A549 (cell line): ENCODE measurements around the gene RBKS.

Experiments
- HDAC2 ChIP-seq: fragments of 200-600 bp; sonication (generic); IDR thresholded peaks from 2 replicates; pipeline ENCODE4 v1.6.1; 2016
- JUNB ChIP-seq: fragments of >200 bp; sonication (Bioruptor Twin); formaldehyde crosslinking; IDR thresholded peaks from 2 replicates; pipeline ENCODE4 v1.6.1; 2016
- POLR2A ChIP-seq: IDR thresholded peaks from 2 replicates; pipeline ENCODE4 v1.6.1; 2012; ENCODE audit warnings: mild to moderate bottlenecking, low read length
- SMC3 ChIP-seq: fragments of >200 bp; sonication (Bioruptor Twin); formaldehyde crosslinking; IDR thresholded peaks from 3 replicates; pipeline ENCODE4 v1.6.1; 2018; ENCODE audit warnings: inconsistent platforms
- TF ChIP-seq, protein P1 (sequence below): IDR thresholded peaks from 2 replicates; pipeline ENCODE4 v1.6.1; 2012
- TF ChIP-seq, protein P2 (sequence below): fragments of >200 bp; sonication (Bioruptor Twin); formaldehyde crosslinking; IDR thresholded peaks from 3 replicates; pipeline ENCODE4 v1.5.1; 2016
- TF ChIP-seq, protein P3 (sequence below): fragments of 200-600 bp; sonication (generic); IDR thresholded peaks from 2 replicates; pipeline ENCODE4 v1.6.1; 2016; ENCODE audit warnings: antibody characterized with exemption, mild to moderate bottlenecking, moderate library complexity

DNA sequence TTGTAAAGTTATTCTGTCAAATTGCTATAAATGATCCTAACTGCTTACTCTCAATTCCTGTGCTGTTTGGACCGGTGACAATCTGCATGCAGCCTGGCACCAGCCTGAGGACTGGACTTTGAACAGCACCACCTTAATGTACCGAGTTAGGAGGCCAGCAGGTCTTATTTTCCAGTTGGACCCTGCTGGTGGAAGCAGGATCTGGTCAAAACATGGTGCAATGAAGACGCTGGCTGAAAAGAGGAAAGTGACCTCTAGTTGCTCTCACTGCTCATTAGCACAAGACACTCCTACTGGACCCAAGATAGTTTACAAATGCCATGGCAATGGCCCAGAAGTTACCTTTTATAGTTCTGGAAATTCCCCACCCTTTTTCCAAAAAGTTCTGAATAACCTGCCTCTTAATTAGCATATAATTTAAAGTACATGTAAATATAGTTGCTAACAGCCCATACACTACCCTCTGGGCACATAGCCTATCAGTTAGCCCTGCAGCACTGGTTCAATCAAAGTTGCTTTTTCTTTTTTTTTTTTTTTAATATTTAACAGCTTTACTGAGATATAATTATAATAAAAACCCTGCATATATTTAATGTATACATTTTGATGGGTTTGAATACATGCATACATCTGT, 35.8 kb downstream of the RBKS start:
- TF ChIP-seq, protein P1, sequence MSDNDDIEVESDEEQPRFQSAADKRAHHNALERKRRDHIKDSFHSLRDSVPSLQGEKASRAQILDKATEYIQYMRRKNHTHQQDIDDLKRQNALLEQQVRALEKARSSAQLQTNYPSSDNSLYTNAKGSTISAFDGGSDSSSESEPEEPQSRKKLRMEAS: no peak
- TF ChIP-seq POLR2A (no peak), HDAC2 (no peak), SMC3 (no peak), JUNB (no peak)
- TF ChIP-seq, protein P2, sequence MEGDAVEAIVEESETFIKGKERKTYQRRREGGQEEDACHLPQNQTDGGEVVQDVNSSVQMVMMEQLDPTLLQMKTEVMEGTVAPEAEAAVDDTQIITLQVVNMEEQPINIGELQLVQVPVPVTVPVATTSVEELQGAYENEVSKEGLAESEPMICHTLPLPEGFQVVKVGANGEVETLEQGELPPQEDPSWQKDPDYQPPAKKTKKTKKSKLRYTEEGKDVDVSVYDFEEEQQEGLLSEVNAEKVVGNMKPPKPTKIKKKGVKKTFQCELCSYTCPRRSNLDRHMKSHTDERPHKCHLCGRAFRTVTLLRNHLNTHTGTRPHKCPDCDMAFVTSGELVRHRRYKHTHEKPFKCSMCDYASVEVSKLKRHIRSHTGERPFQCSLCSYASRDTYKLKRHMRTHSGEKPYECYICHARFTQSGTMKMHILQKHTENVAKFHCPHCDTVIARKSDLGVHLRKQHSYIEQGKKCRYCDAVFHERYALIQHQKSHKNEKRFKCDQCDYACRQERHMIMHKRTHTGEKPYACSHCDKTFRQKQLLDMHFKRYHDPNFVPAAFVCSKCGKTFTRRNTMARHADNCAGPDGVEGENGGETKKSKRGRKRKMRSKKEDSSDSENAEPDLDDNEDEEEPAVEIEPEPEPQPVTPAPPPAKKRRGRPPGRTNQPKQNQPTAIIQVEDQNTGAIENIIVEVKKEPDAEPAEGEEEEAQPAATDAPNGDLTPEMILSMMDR: no peak
- TF ChIP-seq, protein P3, sequence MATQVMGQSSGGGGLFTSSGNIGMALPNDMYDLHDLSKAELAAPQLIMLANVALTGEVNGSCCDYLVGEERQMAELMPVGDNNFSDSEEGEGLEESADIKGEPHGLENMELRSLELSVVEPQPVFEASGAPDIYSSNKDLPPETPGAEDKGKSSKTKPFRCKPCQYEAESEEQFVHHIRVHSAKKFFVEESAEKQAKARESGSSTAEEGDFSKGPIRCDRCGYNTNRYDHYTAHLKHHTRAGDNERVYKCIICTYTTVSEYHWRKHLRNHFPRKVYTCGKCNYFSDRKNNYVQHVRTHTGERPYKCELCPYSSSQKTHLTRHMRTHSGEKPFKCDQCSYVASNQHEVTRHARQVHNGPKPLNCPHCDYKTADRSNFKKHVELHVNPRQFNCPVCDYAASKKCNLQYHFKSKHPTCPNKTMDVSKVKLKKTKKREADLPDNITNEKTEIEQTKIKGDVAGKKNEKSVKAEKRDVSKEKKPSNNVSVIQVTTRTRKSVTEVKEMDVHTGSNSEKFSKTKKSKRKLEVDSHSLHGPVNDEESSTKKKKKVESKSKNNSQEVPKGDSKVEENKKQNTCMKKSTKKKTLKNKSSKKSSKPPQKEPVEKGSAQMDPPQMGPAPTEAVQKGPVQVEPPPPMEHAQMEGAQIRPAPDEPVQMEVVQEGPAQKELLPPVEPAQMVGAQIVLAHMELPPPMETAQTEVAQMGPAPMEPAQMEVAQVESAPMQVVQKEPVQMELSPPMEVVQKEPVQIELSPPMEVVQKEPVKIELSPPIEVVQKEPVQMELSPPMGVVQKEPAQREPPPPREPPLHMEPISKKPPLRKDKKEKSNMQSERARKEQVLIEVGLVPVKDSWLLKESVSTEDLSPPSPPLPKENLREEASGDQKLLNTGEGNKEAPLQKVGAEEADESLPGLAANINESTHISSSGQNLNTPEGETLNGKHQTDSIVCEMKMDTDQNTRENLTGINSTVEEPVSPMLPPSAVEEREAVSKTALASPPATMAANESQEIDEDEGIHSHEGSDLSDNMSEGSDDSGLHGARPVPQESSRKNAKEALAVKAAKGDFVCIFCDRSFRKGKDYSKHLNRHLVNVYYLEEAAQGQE: no peak
